NCI-H1694 (cell line): ENCODE results near the gene SAMD5.

Experiments used
- DNase-seq: peaks from one replicate; lab custom pipeline; 2025; lab: John Stamatoyannopoulos, UW

The SAMD5 gene

DNA sequence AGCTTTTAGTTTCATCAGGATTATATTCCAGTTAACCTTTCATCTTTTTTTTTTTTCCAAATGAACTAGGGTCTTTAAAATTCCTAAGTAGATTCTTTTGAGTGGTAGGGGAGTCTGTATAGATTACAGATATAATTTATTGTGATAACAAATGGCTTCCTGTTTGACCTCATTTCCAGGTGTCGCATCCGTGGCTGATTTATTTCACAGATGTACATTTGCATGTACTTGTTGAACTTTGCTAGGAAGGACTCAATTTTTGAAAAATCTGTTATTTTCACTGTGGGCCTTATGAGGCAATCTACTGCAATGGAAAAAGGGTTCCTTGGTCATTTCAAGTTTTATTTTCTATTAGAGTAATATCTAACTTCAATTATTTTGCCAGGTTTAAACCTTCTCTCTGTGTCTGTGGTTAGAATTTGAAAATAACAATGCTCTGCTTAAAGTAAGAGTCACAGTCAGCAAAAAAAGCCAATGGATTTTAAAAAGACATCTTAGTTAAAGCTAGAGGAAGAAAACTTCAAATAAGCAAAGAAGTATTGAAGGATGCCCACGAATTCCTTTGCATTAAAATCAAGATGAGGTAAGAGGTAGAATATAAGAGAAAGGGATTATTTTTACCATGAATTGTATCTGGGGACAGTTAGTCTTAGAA is 57.9 kb downstream of the SAMD5 start:
- no peak for DNase-seq

DNA sequence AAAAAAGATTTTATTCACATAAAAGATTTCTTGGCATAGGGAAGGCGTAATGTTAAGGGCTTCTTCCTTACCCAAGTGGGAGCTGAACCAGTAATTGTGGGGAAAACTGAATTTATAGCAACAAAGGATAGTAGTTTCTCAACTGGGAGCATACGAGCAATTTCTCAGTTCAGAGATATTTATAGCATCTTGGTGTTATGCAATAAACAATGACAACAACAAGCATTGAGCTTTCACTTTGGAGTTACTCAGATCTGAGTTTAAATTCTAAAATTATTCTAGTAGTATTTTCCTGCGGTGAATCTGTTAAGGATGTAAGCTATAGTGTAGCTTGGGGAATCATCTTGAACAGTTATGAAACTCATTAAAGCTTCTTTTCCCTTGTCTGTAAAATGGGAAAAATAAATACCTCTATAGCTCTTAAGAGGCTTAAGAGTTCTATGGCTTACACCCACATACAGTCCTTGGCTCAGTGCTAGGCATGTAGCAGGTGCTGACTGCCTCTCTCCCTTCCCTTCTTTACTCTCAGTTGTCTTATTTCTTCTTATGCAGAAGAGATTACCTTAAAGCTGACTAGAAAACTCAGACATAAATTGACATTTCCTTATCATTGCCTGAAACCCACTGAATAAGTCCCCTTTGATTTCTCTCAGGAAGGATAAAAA is 58.8 kb downstream of the SAMD5 start:
- no peak for DNase-seq

DNA sequence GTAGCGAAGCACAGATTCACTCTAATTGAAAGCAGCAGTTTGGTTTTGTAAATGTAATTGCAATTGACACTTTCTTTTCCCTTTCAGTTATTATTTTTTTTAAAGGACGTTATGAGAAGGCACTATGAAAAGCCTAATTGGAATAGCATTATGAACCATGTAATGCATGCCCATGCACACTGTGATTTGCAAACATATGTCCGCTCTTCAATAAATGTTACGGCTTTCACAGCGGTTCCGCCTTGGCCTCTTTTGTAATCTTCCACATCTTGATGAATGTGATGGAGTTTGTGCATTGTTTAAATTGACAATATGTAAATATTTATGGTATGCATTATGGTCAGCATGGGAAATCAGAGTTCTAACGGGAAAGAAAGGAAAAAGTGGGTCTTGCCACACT is 61.3 kb downstream of the SAMD5 start:
- no peak for DNase-seq

DNA sequence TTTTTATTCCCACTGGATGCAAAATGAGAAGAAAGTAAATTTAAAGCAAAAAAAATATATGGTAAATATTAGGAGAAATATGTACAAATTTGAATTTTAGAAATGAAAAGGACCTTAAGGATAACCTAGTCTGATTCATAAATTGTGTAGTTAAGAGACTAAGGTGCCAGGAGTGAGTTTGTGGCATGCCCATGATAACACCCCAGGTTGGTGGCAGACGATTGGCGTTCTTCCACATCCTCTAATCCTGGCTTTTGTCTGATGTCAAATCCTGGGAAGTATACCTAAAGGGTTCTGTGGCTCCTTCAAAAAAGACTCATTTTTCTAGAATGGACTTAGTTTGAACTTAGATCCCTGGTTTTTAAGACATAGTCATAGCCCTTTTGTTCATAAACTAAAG is 62.2 kb downstream of the SAMD5 start:
- no peak for DNase-seq

DNA sequence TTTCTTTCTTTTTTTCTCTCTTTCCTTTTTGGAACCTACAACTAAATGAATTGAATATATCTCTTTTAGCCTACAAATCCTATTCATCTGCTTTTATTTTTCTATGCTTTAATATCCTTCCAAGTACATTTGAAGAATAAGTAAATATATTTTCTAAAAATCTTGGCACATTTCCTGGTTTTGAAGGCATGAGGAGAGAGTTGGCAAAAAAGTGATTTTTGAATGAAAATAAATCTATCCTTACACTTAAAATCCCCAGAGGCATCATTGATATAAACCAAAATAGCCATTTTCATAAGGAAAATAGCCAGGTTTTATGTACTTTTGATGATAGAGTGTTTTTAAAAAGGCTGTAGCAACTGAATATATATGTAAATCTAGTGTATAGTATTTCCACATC is 69.0 kb downstream of the SAMD5 start:
- DNase-seq: no peak

DNA sequence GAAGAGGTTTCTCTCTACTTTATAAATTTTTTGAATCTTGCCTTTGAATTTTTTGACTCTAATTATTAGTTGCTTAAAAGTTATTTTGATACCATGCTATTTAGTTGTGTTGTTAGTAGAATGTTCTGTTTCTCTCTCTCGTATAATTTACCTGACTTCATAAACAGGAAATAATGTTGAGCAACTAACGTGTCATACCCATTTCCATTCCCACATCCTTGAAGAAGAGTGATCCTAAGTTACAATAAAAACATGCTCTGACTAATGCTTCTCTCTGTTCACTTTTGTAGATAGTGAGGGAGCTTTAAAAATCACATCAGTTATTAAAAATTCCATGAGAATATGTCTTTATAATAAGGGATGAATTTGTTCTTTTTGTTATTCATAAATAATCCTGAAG is 69.7 kb downstream of the SAMD5 start:
- DNase-seq: no peak

DNA sequence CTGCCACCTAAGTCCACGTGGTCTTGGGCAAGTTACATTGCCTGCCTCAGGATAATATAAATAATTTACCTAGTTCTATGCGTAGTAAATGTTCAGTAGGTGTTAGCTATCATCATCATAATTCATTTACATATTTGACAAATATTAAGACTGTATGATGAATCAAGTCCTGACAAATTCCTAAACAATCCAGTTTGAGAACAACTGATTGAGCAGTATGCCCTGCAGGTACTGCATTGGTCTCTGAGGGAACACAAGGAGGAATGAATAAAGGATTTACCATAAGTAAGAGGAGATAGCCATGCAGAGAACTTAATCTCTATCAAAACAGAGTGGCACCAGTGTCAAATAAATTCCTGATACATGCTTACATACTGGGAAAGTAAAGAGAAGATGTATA is 70.4 kb downstream of the SAMD5 start:
- no peak for DNase-seq

DNA sequence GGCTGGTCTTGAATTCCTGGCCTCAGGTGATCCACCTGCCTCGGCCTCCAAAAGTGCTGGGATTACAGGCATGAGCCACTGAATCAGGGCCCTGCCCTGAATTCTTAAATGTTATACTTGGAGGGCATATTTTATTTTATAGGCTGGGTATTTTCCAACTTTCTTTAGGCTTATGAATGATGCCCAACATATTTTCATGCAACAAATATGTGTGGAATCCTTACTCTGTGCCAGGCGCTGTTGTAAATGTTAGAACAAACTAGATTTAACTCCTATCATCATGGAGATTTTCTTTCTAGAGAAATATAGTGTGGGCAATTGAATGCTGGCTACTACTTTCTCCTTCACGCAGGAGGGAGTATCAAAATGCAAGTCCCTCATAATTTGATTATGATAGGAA is 71.2 kb downstream of the SAMD5 start:
- DNase-seq: no peak

DNA sequence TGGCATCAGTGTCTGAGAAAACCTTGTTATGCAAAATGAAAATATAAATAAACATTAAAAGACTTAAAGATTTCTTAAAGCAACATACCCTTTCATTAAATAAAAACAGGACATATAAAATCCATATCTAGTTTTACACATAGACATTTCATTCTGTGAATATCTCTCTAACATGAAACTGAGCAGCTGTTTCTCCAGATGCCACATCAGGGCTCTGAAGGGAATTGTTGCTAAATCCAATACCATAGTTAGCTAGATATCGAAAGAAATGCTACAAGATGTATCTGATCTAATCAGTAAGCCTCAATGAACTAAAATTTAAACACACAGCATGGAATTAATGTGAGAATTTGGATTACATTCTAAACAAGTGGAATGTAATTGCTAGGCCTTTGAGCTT is 74.5 kb downstream of the SAMD5 start:
- no peak for DNase-seq

DNA sequence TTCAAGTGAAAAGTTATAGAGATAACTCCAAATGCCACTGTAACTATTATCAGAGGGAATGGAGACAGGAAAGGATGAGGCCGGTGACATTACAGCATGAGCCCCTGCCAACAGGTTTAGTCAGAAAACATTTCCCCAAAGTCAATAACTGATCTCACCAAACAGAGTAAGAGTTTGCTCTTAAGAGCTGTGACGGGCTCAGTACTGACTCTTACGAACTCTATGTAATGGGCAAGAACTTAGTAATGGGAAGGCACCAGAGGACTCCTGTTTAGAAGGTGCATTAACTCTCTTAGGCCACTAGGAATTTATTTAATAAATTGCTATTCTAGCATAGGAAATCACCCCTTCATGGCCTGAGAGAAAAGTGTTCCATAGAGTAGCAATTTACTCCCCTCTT is 76.8 kb downstream of the SAMD5 start:
- no peak for DNase-seq

DNA sequence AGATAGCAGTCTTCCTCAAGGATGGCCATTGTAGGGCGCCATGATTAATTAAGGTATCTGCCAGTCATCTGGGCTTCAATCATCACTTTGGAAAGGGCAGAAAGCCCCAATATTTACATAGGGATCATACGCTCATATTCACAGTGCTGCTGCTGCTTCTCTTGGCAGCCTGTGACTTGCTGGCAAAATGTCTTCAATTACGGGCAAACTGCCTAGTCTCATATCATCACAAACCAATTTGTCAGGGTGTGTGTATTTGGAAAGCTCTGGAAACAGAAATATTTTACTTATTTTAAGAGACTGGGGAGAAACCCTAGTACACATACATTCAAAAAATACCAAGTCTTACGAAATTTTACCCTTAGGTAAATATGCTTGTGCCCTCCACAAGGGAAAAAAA is 77.6 kb downstream of the SAMD5 start:
- DNase-seq: no peak

DNA sequence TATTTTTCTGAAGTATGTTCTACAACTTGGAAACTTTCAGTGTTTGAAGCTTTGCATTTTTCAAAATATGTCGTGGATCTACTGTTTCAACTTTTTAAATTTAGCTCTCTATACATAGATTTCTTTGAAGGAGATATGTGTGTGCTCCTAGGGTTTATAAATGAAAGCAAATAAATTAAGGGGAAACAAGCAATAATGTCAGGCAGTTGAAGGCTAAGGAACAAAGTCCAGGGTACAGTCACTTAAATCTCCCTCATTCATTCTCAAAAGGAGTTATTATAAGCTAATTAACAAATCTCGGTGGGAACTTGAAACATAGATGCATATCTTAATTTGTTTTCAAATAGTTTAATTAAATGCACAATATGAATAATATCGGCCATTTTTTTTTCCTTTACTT is 79.4 kb downstream of the SAMD5 start:
- no peak for DNase-seq

DNA sequence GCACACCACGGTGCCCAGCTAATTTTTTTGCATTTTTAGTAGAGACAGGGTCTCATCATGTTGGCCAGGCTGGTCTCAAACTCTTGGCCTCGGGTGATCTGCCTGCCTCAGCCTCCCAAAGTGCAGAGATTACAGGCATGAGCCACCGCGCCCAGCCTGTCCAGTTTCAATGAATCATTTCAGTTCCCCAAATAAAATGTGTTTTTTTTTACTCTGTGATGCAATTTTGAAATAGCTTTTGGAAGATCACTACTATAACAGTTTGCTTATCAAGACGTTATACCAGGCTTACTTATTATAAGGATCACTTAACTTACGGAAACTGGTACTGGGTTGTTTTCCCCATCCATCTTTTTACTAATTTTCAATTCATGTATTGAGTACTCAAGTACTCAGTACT is 80.0 kb downstream of the SAMD5 start:
- no peak for DNase-seq

DNA sequence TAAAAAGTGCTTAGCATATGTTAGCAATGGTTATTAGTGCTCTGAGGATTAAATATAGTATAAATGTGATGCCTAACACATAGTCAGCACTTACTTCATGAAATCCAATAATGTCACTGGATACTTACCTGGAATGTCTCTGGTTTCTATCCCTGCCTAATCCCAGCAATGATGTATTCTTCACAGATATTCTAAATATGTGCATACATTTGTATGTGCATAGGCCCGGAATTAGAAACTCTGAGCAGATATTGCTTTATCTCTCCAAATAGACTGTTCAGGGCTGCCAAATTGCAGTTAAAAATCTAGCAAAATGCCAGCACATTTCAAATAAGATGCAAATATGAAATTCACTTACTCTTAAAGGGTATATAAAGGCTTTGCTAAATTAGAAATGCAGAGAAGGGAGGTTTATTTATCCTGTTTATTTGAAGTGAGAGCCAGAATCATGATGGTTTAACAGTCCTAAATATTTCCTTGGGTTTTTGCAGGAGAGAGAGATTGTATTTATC is 81.3 kb downstream of the SAMD5 start:
- no peak for DNase-seq

DNA sequence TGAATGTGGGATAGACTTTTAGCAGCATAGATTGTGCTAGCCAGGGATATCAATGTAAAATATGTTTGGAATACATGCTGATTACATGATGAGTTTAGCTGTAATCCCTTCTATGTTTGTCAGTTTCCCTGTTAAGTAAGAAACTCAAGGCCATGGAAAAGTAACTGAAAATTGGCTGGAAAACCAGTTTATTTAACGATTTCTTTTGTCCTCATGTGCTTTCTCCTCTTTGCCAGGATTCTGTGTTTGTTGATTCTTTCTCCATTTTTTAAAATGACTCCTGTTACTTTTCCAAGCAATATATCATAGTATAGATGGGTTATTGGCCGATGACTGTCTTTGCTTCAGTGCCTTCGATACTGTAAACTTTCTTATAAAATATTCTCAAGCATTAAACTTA is 87.5 kb downstream of the SAMD5 start:
- DNase-seq: no peak

DNA sequence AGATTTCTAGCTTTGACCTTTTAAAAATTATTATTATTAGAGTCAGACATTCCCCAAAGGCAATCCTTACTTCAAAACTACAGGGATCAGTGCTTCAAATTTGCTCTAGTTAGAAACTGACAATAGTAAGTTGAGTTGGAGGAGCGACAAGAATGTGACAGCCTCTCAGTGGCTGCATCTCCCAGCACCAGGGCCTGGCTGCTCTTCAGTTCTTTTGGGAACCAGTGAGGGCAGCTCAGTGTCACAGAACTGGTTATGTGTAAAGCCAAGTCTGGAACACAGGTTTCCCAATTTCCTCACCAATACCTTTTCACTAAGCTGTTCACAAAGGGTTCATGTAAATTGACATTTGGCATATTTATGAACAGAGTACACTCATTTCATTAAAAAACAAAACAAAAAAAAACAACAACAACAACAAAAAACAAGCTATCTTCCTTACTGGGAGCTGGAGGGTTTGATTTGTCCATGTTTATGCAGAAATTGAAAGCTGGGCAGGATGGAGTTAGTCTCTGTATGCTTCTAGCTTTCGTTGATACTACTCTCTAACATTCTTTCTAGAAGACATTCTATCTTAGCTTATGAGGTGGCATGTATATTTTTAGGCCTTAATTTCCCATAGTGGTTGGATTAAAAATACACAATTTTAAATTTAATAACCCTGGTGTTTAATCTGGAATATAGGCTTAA is 95.0 kb downstream of the SAMD5 start:
- DNase-seq: no peak

DNA sequence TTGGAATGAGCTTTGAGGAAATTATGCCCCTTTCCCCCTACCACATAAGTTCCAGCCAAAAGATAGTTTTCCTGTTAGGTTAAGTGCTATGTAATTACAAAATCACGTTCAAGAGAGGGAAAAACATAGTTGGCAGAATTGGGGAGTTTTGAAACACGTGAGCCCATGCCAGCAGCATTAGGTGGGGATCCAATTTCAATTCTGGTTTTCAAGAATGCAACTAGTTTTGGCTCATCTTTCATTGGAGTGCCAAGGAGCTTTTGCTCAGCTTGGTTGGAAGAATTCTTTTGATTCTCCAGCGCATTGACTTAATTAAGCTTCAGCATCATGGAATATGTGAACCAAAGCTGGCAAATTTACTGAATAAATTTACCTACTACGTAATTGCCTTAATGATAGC is 95.9 kb downstream of the SAMD5 start:
- no peak for DNase-seq

DNA sequence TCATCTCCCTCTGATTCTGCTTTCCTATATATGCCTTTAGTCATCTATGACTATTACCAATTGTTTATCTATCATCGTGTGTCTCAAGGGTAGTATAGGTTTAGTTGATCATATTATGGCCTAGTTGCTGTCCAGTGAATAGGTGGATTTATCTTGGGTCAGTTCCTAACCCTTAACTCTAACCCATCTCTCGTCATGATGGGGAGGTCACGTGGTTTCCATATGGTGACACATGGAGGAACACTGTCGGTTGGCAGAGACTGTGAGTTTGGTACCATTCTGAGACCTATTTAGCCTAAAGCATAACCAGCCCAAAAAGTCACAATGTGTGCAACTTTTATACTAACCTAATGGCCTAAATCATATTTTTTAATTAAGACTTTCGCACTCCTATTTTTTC is 103.5 kb downstream of the SAMD5 start:
- DNase-seq: no peak

DNA sequence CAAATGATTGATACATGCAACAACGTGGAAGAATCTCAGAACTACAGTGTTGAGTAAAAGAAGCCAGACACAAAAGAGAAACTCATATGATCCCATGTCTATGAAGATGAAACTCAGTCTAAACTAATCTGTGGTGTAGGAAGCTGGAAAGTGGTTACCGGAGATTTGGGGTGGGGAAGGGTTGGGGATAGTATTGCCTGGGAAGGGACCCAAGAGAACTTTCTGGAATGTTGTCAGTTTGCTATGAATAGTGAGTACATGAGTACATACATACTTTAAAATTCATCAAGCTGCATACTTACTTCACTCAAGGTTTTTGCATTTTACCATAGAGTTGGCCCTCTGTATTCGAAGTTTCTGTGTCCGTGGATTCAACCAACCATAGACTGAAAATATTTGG is 106.0 kb downstream of the SAMD5 start:
- DNase-seq: no peak

DNA sequence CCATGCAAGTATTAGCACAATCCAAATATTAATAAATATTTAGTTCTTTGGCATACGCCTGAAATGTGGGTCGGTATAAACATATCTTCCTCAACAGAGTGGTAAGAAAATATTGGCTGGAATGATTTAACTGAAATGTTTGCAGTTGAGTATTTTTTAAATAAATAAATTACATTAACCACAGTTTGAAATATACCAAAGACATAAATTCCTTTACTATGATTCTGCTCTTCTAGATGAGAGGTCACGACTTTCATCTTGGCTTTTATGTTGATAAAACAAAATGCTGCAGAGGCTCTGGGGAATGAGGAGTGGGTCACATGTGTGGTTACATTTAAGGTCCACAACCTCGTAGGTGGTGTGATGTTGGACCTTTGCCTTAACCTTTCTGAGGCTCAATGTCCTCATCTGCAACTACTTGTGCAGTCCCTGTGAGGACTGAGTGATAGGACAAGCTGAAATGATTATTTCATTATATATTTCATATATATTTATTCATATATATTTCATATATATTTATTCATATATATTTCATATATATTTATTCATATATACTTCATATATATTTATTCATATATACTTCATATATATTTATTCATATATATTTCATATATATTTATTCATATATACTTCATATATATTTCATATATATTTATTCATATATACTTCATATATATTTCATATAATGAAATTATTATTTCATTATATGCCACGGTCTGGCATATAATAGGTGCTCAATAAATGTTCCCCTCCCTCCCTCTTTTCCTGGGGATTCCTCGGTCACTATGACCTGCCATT is 107.4 kb downstream of the SAMD5 start:
- no peak for DNase-seq

DNA sequence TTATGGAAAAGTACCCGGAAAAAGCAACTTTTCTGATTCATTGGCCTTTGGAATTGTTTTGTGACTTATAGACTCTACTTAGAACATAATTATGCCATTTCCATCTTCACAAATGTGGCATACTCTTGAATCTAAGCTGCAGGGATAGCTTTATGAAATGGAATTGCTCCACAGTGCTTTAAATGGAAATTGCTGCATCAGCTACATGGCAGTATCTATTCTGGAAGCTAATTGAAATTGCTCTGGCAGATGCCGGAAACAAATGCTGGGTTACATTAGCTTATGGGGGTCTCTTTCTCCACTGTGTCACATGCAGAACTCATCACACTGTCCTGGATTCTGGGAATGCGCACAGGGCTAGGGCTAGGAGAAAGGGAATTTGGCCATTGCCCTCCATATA is 108.9 kb downstream of the SAMD5 start:
- no peak for DNase-seq

DNA sequence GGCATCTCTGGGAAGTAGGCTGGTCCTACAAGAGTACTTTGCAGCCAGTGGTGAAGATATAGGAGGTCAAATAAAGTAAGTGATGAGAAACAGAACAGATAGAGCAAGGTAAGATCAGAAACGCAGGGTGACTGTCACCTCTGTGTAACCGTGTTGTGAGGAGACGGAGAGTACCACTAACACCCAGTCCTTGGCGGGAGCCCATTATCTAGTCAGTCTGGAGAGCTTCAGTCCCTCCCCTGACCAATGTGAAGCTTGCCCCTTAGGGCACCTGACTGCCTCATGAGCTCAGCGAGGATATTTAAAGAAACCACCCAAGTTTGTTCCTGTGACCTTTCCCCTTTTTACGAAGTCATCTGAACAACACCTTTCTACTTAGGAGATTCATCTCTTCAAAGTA is 110.0 kb downstream of the SAMD5 start:
- DNase-seq: no peak

DNA sequence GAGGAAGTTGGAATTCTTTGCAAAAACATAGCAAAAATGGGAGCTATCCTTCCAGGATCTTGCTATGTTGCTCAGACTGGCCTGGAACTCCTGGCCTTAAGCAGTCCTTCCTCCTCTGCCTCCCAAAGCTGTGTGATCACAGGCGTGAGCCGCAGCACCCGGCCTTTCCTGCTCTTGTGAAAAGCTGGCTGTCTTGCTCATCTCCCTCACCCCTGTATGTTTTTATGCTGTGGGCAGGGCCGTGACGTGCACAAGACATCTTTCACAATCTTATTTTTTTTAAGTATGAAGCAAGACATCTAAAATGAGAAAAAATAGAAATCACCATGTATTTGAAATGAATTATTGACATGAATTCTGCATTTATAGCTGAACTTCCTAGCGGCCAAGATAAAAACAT is 110.4 kb downstream of the SAMD5 start:
- no peak for DNase-seq
